MM.1S (cell line): ENCODE results near the gene UTP4.

Experiments used
- CTCF ChIP-seq: fragments of 300-600 bp; sonication (generic); IDR thresholded peaks from 2 replicates; pipeline ENCODE4 v1.5.1; 2016; ENCODE audit warnings: antibody characterized with exemption, low read length, mixed read lengths
- EZH2 ChIP-seq: fragments of 300-600 bp; sonication (generic); optimal IDR thresholded peaks from 2 replicates; pipeline ENCODE3; 2017; ENCODE audit warnings: low read depth, mild to moderate bottlenecking, antibody characterized with exemption, low read length, mixed read lengths
- EZH2phosphoT487 ChIP-seq: fragments of 300-600 bp; sonication (generic); IDR thresholded peaks from 2 replicates; pipeline ENCODE4 v1.6.1; 2018; ENCODE audit warnings: antibody characterized with exemption, low read length

- no peak for TF ChIP-seq CTCF
- TF ChIP-seq EZH2, result no peak
- TF ChIP-seq EZH2phosphoT487, result no peak
Measured at GRCh38 chr16:69188236-69188549, 55.7 kb downstream of the UTP4 start.
